Neural crest cell (in vitro differentiated cells): ENCODE measurements around the gene INPP4B. TPM values are rescaled to one million over a fixed set of nuclear protein-coding genes. Genes with fewer than 3 reads are reported as not detected.
A peak's percentile ranks its signal among the peaks of the same experiment; 100 is the strongest.

Experiments
- DNase-seq: peaks from one replicate; pipeline ENCODE4 v3.0.0; 2021; ENCODE audit warnings: low read depth, mixed read lengths, low spot score
- H3K27ac Mint-ChIP-seq: one replicate; pipeline ENCODE4 v1.8.0; 2021; ENCODE audit warnings: mild to moderate bottlenecking, mixed read lengths; ENCODE audit not compliant: unreplicated experiment
- H3K27me3 Mint-ChIP-seq: 2 replicates; pipeline ENCODE4 v1.8.0; 2021; ENCODE audit warnings: low read depth, mild to moderate bottlenecking, mixed read lengths
- H3K36me3 Mint-ChIP-seq: 2 replicates; pipeline ENCODE4 v1.8.0; 2021; ENCODE audit warnings: low read depth, mild to moderate bottlenecking, mixed read lengths
- H3K4me1 Mint-ChIP-seq: 2 replicates; pipeline ENCODE4 v1.8.0; 2021; ENCODE audit warnings: mixed read lengths
- H3K4me3 Mint-ChIP-seq: one replicate; pipeline ENCODE4 v1.8.0; 2021; ENCODE audit warnings: mild to moderate bottlenecking, mixed read lengths
- H3K9me3 Mint-ChIP-seq: 2 replicates; pipeline ENCODE4 v1.8.0; 2021; ENCODE audit warnings: mixed read lengths
- CTCF ChIP-seq: fragments of 200-600 bp; sonication (generic); conservative IDR thresholded peaks from 2 replicates; pipeline ENCODE4 v1.5.0; 2021; ENCODE audit warnings: antibody characterized with exemption, mild to moderate bottlenecking
- total RNA-seq: library from RNA; stranded (reverse); gene quantifications from 2 replicates; pipeline ENCODE4 v1.2.1, GENCODE V29; 2021

Gene INPP4B
- total RNA-seq, 1 donor from 2014 or later, result 7.3 TPM

- Mint-ChIP-seq H3K9me3 (peaks cover 33% of the 10 kb centered on the region), H3K4me1 (no peaks in the 10 kb centered on the region), H3K27ac (no peak overlapping the region), H3K36me3 (peaks cover 14% of the 10 kb centered on the region), H3K27me3 (no peaks in the 10 kb centered on the region), H3K4me3 (no peak overlapping the region)
- peak; percentile 27 for TF ChIP-seq CTCF
- DNase-seq, result no peak
Measured at GRCh38 chr4:142671516-142671915, 174.6 kb downstream of the INPP4B start.

DNA sequence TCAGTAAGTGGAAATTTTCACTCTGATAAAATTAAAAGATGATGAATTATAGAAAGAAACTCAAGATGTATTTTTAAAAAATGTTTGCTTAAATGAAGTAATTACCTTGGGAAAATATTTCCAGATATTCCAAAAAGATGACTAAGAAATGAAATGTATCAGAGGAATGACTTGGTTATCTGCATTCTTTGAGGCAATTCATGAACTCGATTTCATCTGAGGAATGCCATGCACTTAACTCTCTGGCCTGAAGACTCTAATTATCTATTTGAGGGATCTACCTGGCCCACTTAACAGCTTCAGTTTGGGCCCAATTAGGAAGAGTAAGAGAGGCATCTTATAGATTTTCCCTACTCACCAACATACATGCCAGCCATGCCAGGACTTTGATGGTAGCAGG, 182.3 kb downstream of the INPP4B start:
- no peak for TF ChIP-seq CTCF
- no peaks in the 10 kb centered on the region for H3K4me1 Mint-ChIP-seq
- H3K27me3 Mint-ChIP-seq, result no peaks in the 10 kb centered on the region
- peaks cover 6% of the 10 kb centered on the region for H3K36me3 Mint-ChIP-seq
- peaks cover 14% of the 10 kb centered on the region for H3K9me3 Mint-ChIP-seq
- DNase-seq, result no peak
- no peak overlapping the region for H3K27ac Mint-ChIP-seq
- H3K4me3 Mint-ChIP-seq, result no peak overlapping the region

DNA sequence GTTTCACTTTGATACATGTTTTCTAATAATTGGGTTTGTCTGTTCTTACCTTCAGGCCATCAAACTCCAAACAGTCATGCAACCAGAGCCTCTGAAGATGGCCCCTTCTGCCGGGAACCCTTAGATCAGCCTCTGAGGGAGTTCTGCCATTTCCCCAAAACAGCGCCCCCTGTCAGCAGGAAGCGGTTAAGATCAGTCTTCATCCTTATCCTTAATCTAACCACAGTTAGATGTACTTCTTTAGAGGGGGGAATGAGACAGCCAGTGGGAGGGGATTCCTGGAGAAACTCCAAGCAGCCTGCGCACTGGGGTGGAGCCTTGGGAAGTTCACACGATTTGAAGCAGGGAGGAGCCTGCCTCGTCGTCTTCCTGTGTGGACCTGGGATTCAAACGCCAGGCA, 185.4 kb downstream of the INPP4B start:
- Mint-ChIP-seq H3K27ac (no peak overlapping the region), H3K9me3 (peaks cover 8% of the 10 kb centered on the region), H3K4me3 (no peak overlapping the region), H3K4me1 (no peaks in the 10 kb centered on the region), H3K36me3 (peaks cover 5% of the 10 kb centered on the region), H3K27me3 (no peaks in the 10 kb centered on the region)
- no peak for DNase-seq
- peak; percentile 18 for TF ChIP-seq CTCF

GRCh38 chr4:142656178-142656577, 189.9 kb downstream of the INPP4B start:
- Mint-ChIP-seq H3K36me3 (peaks cover 26% of the 10 kb centered on the region), H3K9me3 (peaks cover 17% of the 10 kb centered on the region), H3K4me3 (no peak overlapping the region), H3K27me3 (no peaks in the 10 kb centered on the region), H3K27ac (no peak overlapping the region), H3K4me1 (no peaks in the 10 kb centered on the region)
- DNase-seq, result no peak
- TF ChIP-seq CTCF, result no peak

DNA sequence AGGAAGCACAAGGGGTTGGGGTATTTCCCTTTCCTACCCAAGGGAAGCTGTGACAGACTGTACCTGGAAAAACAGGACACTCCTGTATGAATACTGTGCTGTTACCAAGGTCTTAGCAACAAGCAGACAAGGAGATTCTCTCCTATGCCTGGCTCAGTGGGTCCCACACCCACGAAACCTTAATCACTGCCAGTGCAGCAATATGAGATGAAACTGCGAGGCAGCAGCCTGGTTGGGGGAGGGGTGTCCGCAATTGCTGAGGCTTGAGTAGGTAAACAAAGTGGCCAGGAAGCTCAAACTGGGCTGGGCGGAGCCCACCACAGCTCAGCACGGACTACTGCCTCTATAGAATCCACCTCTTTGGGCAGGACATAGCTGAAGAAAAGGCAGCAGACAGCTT, 197.7 kb downstream of the INPP4B start:
- peaks cover 19% of the 10 kb centered on the region for H3K9me3 Mint-ChIP-seq
- peaks cover 10% of the 10 kb centered on the region for H3K4me1 Mint-ChIP-seq
- H3K36me3 Mint-ChIP-seq, result peaks cover 30% of the 10 kb centered on the region
- DNase-seq, result no peak
- H3K4me3 Mint-ChIP-seq, result no peak overlapping the region
- no peaks in the 10 kb centered on the region for H3K27me3 Mint-ChIP-seq
- TF ChIP-seq CTCF, result no peak
- no peak overlapping the region for H3K27ac Mint-ChIP-seq
